ENCODE data around the gene CTRB2.

CTRB2 gene

GRCh38 chr16:75203667-75204409 is 3.1 kb downstream of the CTRB2 start:
- WGBS, 2 experiments (ENCODE audit: insufficient coverage in 2 of 2): 72 to 79% methylated on average over 11 to 12 of the region's 13 CpGs
- Histone ChIP-seq H3K4me1 (ENCODE audit: control insufficient read depth, insufficient read depth, low read length, poor library complexity, severe bottlenecking) (no peaks in the 10 kb centered on the region), H3K36me3 (ENCODE audit: control insufficient read depth, insufficient read depth, low read length) (no peaks in the 10 kb centered on the region), H3K27ac (ENCODE audit: low read depth, low read length, severe bottlenecking) (no peak overlapping the region), H3K9me3 (ENCODE audit: control insufficient read depth, low read length) (no peaks in the 10 kb centered on the region), H3K4me3 (ENCODE audit: extremely low read depth, insufficient read depth, low read length, poor library complexity, severe bottlenecking) (no peak overlapping the region)

- Histone ChIP-seq H3K4me3 (ENCODE audit: extremely low read depth, insufficient read depth, low read length, poor library complexity, severe bottlenecking) (no peak overlapping the region), H3K27ac (ENCODE audit: low read depth, low read length, severe bottlenecking) (no peak overlapping the region), H3K9me3 (ENCODE audit: control insufficient read depth, low read length) (no peaks in the 10 kb centered on the region), H3K36me3 (ENCODE audit: control insufficient read depth, insufficient read depth, low read length) (no peaks in the 10 kb centered on the region), H3K4me1 (ENCODE audit: control insufficient read depth, insufficient read depth, low read length, poor library complexity, severe bottlenecking) (peaks cover 3% of the 10 kb centered on the region)
- 87 to 95% methylated on average over 10 of the region's 12 CpGs for WGBS, 2 experiments (ENCODE audit: insufficient coverage in 2 of 2)
Measured at GRCh38 chr16:75203096-75203495, 3.9 kb downstream of the CTRB2 start.

GRCh38 chr16:75202069-75202590 is 4.8 kb downstream of the CTRB2 start:
- H3K4me1 ChIP-seq (ENCODE audit: control insufficient read depth, insufficient read depth, low read length, poor library complexity, severe bottlenecking): peaks cover 7% of the 10 kb centered on the region
- H3K27ac ChIP-seq (ENCODE audit: low read depth, low read length, severe bottlenecking): no peak overlapping the region
- no peaks in the 10 kb centered on the region for H3K36me3 ChIP-seq (ENCODE audit: control insufficient read depth, insufficient read depth, low read length)
- no peaks in the 10 kb centered on the region for H3K9me3 ChIP-seq (ENCODE audit: control insufficient read depth, low read length)
- 95 to 97% methylated on average over 5 to 7 of the region's 13 CpGs for WGBS, 2 experiments (ENCODE audit: insufficient coverage in 2 of 2)
- no peak overlapping the region for H3K4me3 ChIP-seq (ENCODE audit: extremely low read depth, insufficient read depth, low read length, poor library complexity, severe bottlenecking)

- H3K4me3 ChIP-seq (ENCODE audit: extremely low read depth, insufficient read depth, low read length, poor library complexity, severe bottlenecking): no peak overlapping the region
- peaks cover 7% of the 10 kb centered on the region for H3K4me1 ChIP-seq (ENCODE audit: control insufficient read depth, insufficient read depth, low read length, poor library complexity, severe bottlenecking)
- WGBS, 2 experiments (ENCODE audit: insufficient coverage in 2 of 2): 84 to 85% methylated on average over 15 to 16 of the region's 18 CpGs
- no peaks in the 10 kb centered on the region for H3K9me3 ChIP-seq (ENCODE audit: control insufficient read depth, low read length)
- H3K36me3 ChIP-seq (ENCODE audit: control insufficient read depth, insufficient read depth, low read length): no peaks in the 10 kb centered on the region
- H3K27ac ChIP-seq (ENCODE audit: low read depth, low read length, severe bottlenecking): no peak overlapping the region
Measured at GRCh38 chr16:75198135-75198600, 8.8 kb downstream of the CTRB2 start.

GRCh38 chr16:75197522-75198134 is 9.3 kb downstream of the CTRB2 start:
- H3K4me3 ChIP-seq (ENCODE audit: extremely low read depth, insufficient read depth, low read length, poor library complexity, severe bottlenecking): no peak overlapping the region
- H3K4me1 ChIP-seq (ENCODE audit: control insufficient read depth, insufficient read depth, low read length, poor library complexity, severe bottlenecking): peaks cover 7% of the 10 kb centered on the region
- 88% methylated on average over 10 to 14 of the region's 14 CpGs for WGBS, 2 experiments (ENCODE audit: insufficient coverage in 2 of 2)
- H3K9me3 ChIP-seq (ENCODE audit: control insufficient read depth, low read length): no peaks in the 10 kb centered on the region
- H3K27ac ChIP-seq (ENCODE audit: low read depth, low read length, severe bottlenecking): no peak overlapping the region
- H3K36me3 ChIP-seq (ENCODE audit: control insufficient read depth, insufficient read depth, low read length): no peaks in the 10 kb centered on the region

- 87 to 96% methylated on average over 7 to 9 of the region's 9 CpGs for WGBS, 2 experiments (ENCODE audit: insufficient coverage in 2 of 2)
- no peaks in the 10 kb centered on the region for H3K9me3 ChIP-seq (ENCODE audit: control insufficient read depth, low read length)
- H3K4me1 ChIP-seq (ENCODE audit: control insufficient read depth, insufficient read depth, low read length, poor library complexity, severe bottlenecking): peaks cover 7% of the 10 kb centered on the region
- no peak overlapping the region for H3K27ac ChIP-seq (ENCODE audit: low read depth, low read length, severe bottlenecking)
- H3K4me3 ChIP-seq (ENCODE audit: extremely low read depth, insufficient read depth, low read length, poor library complexity, severe bottlenecking): no peak overlapping the region
- H3K36me3 ChIP-seq (ENCODE audit: control insufficient read depth, insufficient read depth, low read length): no peaks in the 10 kb centered on the region
Measured at GRCh38 chr16:75196836-75197235, 10.1 kb downstream of the CTRB2 start.

GRCh38 chr16:75195811-75196790 is 10.9 kb downstream of the CTRB2 start:
- Histone ChIP-seq H3K36me3 (ENCODE audit: control insufficient read depth, insufficient read depth, low read length) (no peaks in the 10 kb centered on the region), H3K4me3 (ENCODE audit: extremely low read depth, insufficient read depth, low read length, poor library complexity, severe bottlenecking) (no peak overlapping the region), H3K4me1 (ENCODE audit: control insufficient read depth, insufficient read depth, low read length, poor library complexity, severe bottlenecking) (peaks cover 7% of the 10 kb centered on the region), H3K9me3 (ENCODE audit: control insufficient read depth, low read length) (no peaks in the 10 kb centered on the region), H3K27ac (ENCODE audit: low read depth, low read length, severe bottlenecking) (no peak overlapping the region)
- 91 to 92% methylated on average over 23 to 24 of the region's 24 CpGs for WGBS, 2 experiments (ENCODE audit: insufficient coverage in 2 of 2)

- H3K27ac ChIP-seq (ENCODE audit: low read depth, low read length, severe bottlenecking): no peak overlapping the region
- WGBS, 2 experiments (ENCODE audit: insufficient coverage in 2 of 2): 91 to 93% methylated on average over 7 to 8 of the region's 10 CpGs
- H3K36me3 ChIP-seq (ENCODE audit: control insufficient read depth, insufficient read depth, low read length): no peaks in the 10 kb centered on the region
- H3K9me3 ChIP-seq (ENCODE audit: control insufficient read depth, low read length): no peaks in the 10 kb centered on the region
- H3K4me3 ChIP-seq (ENCODE audit: extremely low read depth, insufficient read depth, low read length, poor library complexity, severe bottlenecking): no peak overlapping the region
- H3K4me1 ChIP-seq (ENCODE audit: control insufficient read depth, insufficient read depth, low read length, poor library complexity, severe bottlenecking): peaks cover 7% of the 10 kb centered on the region
Measured at GRCh38 chr16:75193730-75194444, 13.1 kb downstream of the CTRB2 start.

- no peaks in the 10 kb centered on the region for H3K36me3 ChIP-seq (ENCODE audit: control insufficient read depth, insufficient read depth, low read length)
- no peak overlapping the region for H3K27ac ChIP-seq (ENCODE audit: low read depth, low read length, severe bottlenecking)
- H3K4me3 ChIP-seq (ENCODE audit: extremely low read depth, insufficient read depth, low read length, poor library complexity, severe bottlenecking): no peak overlapping the region
- no peaks in the 10 kb centered on the region for H3K9me3 ChIP-seq (ENCODE audit: control insufficient read depth, low read length)
- H3K4me1 ChIP-seq (ENCODE audit: control insufficient read depth, insufficient read depth, low read length, poor library complexity, severe bottlenecking): peaks cover 6% of the 10 kb centered on the region
- 100% methylated on average over 2 of the region's 4 CpGs for WGBS, 2 experiments (ENCODE audit: insufficient coverage in 2 of 2)
Measured at GRCh38 chr16:75193265-75193650, 13.7 kb downstream of the CTRB2 start.

Data from mesodermal cell (in vitro differentiated cells).